ENCODE measurements around the gene TRPM5.
A peak's percentile ranks its signal among the peaks of the same experiment; 100 is the strongest.

Gene TRPM5

DNA sequence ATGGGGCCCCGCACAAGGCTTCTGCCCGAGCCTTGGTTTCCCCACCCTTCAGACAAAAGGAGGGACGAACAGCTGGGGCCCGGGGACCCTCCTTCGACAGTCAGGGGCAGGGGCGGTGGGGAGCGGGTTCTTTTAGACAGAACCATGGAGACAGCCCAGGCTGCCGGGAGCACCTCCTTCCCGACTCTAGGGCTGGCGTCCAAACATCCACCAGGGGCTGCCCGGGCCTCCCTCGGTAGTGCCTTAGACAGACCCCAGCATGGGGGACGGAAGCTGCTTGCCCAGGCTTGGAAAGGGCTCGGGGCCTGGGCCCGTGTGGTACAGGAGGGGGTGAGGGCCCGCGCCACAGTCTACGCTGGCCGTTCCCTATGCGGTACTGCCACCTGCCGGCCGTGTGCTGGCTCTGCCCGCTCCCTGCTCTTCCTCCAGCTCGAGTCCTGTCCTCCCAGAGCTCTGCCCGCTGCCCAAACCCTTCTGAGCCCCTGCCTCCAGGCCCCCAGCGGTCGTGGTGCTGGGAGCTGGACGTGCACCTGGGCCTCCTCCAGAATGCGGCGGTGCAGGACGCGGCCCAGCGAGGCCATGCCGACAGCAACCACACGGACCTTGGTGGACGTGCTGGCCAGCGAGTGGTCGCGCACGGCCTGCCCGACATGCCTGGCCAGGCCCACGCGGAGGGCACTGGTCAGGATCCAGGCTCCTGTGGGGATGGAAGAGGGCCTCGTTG, 23.6 kb downstream of the TRPM5 start:
- peak; percentile 96 for DNase-seq (ENCODE audit: low spot score)

- peak; percentile 85 for DNase-seq (ENCODE audit: low spot score)
These were observed 24.4 kb downstream of the TRPM5 start for GRCh38 chr11:2419638-2420501.

DNA sequence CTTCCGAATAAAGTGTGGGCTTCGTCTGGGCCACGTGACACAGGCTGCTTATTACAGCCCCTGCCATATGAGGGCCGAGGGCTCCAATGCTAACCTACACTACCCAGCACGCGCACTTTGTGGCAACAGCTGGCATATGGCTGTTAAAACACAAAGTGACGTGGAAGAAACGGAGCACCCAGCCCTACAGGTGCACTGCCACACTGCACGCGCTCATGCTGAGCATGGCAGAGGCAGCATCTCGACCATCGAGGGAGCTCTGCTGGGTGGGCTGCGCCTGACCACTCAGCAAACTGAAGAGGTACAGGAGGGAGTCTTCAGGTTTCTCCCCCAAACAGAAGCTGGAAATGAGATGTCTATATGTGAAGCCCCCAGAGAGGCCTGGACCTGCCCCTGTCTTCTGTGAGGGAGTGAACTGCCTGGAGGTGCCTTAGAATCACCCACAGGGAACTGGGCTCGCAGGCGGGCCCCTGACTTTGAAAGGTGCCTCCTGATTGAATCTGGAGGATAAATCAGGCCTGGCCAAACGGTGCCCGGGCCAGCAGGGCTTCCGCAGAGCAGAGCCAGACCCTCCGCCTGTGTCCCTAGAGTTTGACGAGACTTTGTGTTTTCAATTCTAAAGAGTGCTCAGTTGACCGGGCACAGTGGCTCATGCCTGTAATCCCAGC, 25.5 kb downstream of the TRPM5 start:
- DNase-seq (ENCODE audit: low spot score), result no peak

DNA sequence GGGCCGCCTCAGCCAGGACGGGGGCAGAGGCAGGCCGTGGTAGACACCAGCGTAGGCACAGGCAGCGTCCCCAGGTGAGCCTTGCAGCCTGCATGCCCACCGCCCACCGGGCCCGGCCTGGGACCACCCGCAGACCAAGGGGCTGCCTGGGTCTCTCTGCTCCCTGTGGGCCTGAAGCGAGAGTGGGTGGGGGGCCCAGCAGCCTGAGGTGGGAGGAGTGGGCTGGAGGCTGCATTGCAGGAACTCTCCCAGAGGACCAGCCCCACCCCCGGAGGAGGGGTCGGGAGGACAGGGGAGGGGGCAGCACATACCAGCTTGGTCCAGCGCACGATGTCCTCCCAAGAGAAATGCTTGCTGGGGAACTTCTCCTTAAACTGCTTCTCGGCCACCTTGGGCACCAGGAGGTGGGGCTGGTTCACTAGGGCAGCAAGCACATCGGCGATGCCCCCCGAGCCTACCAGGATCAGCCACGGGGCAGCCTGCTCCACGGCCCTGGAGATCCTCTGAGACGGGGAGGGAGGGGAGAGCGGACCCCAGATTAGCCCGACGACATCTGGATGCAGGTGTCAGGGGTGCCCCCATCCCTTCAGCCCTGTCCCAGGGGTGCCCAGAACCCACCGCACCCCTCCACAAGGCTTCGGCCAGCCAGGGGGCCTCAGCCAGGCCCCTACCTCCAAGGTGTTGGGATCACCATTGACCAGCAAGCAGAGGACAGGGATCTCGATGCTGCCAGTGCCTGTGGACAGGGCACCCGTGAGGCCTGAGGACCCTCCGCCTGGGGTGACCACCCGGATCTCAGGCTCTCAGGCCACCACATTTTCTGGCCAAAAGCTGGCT, 26.2 kb downstream of the TRPM5 start:
- no peak for DNase-seq (ENCODE audit: low spot score)

DNA sequence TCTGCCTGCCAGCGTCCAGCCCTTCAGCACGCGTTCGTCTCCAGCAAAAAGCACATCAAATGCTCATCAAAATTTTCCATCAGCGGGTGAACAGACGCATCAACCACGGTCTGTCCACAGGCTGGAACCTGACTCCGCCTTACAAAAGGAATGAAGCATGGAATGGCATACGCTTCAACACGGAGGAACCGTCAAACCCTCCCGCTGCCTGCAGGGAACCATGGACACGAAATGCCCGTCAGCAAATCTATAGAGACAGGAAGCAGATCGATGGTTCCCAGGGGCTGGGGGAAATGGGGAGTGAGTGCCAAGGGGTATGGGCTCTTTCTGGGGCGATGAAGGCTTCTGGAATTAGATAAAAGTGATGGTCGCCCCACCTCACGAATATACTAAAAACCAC, 27.5 kb downstream of the TRPM5 start:
- no peak for DNase-seq (ENCODE audit: low spot score)

- DNase-seq (ENCODE audit: low spot score), result no peak
These were observed 28.5 kb downstream of the TRPM5 start for GRCh38 chr11:2415601-2416380.

DNA sequence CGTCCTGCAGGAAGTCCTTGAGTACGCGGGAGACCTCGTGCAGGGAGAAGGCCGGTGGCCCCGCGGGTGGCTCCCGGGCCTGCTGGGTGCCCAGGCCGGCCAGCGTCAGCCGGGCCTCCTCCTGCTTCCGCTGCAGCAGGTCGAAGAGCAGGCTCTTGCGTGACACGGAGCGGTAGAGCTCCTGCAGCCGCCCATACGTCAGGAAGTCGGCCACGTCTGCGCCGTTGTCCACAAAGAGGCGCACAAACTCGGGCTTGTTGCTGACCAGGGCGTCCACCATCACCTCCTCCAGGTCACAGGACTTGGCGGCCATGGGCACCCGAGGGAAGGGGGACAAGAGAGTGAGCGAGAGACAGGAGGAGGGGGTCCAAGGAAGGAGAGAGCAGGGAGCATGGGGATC, 29.1 kb downstream of the TRPM5 start:
- no peak for DNase-seq (ENCODE audit: low spot score)

DNA sequence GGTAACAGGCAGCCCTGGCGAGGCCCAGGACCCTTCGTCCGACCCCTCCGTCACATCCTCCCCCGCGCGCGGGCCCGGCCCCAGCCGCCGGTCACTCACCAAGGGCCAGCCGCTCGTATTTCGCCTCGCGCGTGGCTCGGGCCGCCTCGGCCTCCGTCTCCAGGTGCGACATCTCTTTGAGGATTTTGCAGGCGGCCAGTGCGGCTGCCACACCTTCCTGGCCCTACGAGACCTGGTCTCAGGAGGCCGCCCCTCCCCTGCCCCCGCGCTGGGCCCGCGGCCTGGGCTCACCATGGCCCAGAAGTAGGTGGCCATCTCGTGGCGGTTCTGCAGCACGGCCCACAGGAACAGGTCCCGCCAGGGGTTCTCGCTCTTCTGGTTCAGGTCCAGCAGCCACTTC, 29.7 kb downstream of the TRPM5 start:
- DNase-seq (ENCODE audit: low spot score), result no peak

GRCh38 chr11:2413742-2414579, 30.4 kb downstream of the TRPM5 start:
- DNase-seq (ENCODE audit: low spot score), result no peak

GRCh38 chr11:2412323-2412722, 32.0 kb downstream of the TRPM5 start:
- DNase-seq (ENCODE audit: low spot score), result no peak

DNA sequence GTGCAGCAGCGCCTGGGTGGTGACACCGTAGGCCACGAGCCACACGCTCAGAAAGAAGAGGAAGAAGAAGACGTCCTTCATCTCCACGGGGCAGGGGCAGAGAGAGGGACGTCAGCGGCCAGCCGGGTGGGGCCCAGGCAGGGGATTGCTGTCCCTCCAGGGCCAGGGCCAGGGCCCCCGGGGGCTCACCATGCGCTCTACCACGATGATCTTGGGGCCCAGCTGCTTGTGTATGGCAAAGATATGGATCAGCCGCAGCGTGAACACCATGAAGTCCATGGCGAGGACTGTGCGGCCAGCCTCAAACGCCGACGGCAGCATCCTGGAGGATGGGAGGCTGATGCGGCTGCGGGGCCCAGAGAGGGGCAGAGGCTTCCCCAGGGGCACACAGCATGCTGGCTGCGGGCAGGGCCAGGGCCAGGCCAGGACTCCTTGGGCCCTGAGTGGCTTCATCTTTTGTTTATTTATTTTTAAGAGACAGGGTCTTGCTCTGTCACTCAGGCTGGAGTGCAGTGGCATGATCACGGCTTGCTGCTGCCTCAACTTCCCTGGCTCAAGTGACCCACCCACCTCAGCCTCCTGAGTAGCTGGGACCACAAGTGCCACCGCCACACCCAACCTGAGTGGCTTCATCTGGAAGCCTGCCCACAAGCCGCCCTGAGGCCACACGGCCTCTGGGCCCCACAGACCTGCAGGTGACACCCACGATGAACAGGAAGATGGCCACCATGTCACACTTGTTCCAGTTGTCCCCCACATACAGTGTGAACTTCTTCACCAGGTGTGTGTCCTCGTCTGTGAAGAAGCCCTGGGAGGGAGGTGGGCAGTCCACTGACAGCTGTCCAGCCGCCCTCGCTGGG, 32.6 kb downstream of the TRPM5 start:
- no peak for DNase-seq (ENCODE audit: low spot score)

DNA sequence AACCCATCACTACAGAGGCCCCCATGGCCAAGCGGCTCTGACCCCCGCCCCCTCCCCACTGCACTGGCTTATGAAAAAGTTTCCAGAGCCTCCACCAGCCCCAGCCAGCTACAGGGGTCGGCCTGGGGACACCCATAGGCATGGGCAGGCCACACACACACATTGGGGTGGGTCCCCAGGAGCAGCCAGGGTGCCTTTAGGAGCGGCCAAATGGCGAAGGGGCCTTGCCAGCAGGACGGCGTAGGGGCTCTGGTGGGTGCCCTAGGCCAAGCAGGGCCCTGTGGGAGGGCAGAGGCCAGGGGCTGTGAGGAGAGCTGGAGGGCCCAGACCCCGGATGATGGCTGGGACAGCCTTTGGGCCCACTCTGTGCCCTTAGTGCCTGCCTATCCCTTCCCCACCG, 33.7 kb downstream of the TRPM5 start:
- no peak for DNase-seq (ENCODE audit: low spot score)

- DNase-seq (ENCODE audit: low spot score), result no peak
These were observed 34.5 kb downstream of the TRPM5 start for GRCh38 chr11:2409611-2410468.

DNA sequence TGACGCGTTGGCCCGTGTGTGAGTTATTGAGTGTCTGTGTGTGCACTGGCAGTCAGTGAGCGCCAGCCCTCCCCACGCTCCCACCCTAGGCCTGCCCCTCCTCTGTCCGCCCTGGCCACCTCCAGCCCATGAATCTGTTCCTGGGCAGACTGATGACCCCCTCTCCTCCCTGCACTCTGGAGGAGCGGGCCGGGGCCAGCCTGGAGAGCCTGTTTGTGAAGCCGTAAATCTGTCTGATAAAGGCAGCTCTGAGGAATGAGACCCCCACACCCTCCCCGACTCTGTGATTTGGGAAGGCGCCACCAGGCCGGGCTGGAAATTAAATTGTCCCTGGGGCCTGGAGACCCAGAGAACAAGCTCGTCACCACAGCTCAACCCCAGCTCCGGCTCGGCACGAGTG, 35.2 kb downstream of the TRPM5 start:
- no peak for DNase-seq (ENCODE audit: low spot score)

- no peak for DNase-seq (ENCODE audit: low spot score)
These were observed 35.6 kb downstream of the TRPM5 start for GRCh38 chr11:2408671-2409070.

GRCh38 chr11:2406878-2407410, 37.4 kb downstream of the TRPM5 start:
- no peak for DNase-seq (ENCODE audit: low spot score)

DNA sequence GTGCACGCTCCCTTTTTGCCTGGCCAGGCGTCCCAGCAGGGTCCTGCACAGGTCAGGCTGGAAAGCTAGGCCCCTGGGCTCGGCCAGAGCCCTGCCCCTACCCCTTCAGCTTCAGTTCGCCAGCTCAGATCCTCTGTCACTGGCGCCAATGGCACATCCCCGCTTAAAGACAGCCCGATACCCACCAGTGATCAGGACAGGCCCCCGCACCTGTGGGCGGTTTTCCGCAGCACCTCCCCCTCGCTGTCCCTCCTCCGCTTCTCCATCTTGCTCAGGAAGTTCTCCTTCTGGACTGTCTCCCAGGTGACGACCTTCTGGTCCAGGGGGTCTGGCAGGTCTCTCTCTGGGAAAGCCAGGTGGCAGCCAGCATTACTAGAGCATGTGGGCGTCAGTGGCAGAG, 37.9 kb downstream of the TRPM5 start:
- no peak for DNase-seq (ENCODE audit: low spot score)

DNA sequence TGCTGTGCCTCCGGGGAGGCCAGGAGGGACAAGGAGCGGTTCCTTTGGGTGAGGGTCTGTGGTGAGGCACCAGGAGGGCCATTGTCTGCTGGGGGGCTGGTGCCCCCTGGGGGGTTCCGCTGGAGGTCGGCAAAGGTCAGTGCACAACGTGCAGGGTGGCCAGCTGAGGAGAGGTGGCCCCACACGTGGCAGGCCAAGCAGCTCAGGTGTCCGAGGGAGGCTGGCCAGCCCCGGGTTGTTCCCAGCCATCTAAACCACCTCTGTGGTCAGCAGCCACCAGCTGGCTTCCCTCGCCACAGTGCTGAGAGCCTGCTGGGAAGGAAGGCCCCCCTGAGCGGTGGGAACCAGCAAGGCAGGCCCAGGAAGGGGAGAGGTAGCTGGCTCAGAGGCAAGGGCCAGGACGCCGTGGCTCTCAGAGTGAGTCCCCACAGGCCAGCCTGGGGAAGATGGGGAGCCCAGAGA, 39.5 kb downstream of the TRPM5 start:
- DNase-seq (ENCODE audit: low spot score), result no peak
